GM12872 (cell line): ENCODE measurements around the gene SCGB3A1.

ENCODE experiments used
- TF ChIP-seq, protein P1 (sequence below): IDR thresholded peaks from 3 replicates; pipeline ENCODE4 v1.5.1; 2011; ENCODE audit warnings: low read depth, mild to moderate bottlenecking, low read length, moderate library complexity; ENCODE audit not compliant: insufficient read depth

The SCGB3A1 gene

GRCh38 chr5:180568914-180569313 is 22.4 kb downstream of the SCGB3A1 start:
- TF ChIP-seq, protein P1, sequence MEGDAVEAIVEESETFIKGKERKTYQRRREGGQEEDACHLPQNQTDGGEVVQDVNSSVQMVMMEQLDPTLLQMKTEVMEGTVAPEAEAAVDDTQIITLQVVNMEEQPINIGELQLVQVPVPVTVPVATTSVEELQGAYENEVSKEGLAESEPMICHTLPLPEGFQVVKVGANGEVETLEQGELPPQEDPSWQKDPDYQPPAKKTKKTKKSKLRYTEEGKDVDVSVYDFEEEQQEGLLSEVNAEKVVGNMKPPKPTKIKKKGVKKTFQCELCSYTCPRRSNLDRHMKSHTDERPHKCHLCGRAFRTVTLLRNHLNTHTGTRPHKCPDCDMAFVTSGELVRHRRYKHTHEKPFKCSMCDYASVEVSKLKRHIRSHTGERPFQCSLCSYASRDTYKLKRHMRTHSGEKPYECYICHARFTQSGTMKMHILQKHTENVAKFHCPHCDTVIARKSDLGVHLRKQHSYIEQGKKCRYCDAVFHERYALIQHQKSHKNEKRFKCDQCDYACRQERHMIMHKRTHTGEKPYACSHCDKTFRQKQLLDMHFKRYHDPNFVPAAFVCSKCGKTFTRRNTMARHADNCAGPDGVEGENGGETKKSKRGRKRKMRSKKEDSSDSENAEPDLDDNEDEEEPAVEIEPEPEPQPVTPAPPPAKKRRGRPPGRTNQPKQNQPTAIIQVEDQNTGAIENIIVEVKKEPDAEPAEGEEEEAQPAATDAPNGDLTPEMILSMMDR, result no peak

DNA sequence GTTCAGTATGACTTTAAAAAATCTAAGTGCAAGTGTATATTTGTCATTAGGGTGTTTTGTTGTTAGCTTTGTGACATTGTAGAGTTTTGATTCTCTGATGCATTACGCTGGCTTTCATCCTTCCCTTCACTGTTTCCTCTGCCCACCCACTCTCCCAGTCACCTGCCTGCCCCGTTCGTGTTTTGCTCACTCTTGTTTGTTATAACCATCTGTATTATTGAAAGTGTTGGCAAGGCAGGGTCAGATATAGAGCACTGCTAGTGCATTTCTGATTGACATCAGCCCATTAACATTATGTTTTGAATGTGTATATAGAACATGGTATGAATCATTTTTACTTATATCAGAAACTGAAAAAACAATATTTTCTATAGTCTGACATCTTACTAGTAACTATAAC is 27.3 kb downstream of the SCGB3A1 start:
- TF ChIP-seq, protein P1, result no peak

DNA sequence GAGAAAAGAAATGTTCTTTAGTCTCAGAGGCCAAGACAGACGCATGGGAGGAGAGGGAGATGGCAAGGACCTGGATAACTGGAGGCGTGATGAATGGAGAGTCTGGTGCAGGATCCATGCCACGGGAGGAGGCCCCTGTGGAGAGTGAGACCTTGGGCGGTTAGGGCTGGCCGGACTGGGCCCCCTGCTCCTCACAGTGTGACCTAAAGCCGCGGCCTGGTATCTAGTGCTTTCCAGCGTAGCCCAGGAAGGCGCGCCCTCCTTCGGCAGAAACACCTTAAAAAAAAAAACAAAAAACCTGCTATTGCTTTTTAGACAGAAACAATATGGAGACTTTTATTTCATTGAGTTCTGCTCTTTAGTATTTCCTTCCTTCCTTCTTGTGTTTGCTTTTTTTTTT is 33.1 kb downstream of the SCGB3A1 start:
- TF ChIP-seq, protein P1, result no peak

DNA sequence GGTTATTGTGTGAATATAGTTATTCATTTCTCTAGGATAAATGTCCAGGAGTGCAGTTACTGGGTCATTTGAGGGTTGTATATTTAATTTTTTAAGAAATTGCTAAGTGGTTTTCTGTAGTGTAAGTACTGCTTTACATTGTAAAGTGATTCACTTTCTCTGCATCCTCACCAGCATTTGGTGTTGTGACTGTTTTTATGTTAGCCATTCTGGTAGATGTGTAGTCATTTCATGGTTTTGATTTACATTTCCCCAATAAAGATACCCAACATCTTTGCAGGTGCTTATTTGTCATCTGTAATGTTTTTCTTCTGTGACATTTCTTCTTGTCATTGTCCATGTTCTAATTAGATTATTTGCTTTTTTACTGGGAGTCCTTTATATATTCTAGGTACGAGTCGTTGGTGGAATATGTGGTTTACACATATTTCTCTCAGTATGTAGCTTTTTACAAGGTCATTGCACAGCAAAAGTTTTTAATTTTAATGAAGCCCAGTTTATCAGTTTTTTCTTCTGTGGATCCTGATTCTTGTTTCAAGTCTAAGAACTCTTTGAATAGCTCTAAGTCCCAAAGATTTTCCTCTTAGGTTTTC is 34.0 kb downstream of the SCGB3A1 start:
- TF ChIP-seq, protein P1, result no peak

DNA sequence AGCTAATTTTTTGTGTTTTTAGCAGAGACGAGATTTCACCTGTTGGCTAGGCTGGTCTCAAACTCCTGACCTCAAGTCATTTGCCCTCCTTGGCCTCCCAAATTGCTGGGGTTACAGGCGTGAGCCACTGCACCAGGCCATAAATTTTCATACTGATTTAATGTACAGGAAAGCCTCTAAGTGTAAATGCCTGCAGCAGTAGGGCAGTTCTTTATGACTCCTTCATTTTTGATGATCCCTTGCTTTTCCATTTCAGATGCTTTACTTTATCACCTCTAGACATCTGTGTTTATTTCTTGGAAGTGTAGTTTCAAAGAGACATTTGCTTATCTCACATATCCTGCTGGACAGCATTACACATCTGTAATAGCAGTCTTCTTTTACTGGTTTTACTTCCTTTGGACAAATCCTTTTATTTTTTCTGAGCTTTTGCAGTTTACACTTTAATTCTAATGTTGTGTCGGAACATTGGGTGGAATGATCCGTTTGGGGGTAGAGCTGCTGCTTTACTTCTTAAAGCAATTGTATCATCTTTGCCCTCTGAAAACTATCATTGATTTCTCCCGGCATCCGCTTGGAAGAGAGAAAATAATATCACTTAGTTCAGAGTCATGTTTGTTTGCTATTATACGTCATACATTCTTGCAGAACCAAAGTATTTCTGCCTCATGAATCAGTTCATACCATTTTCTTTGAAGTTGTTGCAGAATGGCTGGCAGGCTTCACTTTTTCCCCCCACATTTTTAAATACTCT is 36.0 kb downstream of the SCGB3A1 start:
- TF ChIP-seq, protein P1, result no peak

- TF ChIP-seq, protein P1, result no peak
Observed at GRCh38 chr5:180553530-180553929, 37.8 kb downstream of the SCGB3A1 start.

DNA sequence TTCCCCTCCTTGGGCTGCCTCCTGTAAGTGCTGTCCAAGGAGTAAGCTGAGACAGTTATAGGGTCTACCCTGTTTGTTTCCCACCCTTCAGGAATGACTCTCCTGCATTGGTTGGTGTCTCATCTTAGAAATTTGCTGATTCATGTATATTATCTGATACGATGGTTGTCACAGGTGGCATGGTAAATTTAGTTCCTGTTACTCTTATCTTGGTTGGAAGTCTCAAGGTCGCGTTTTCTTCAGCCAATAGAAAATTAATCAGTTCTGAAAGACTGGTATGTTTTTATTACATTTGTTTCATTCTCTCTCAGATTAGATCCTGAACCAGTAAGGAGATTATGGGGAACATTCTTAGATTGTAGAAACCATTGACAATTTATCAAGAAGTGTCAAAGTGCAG is 42.7 kb downstream of the SCGB3A1 start:
- TF ChIP-seq, protein P1, result no peak
